EL (cell line): ENCODE measurements around the gene HIPK2.
A peak's percentile ranks its signal among the peaks of the same experiment; 100 is the strongest.
"Not testable (repeated sequence)": the region's sequence is repeated elsewhere in the genome, so short reads cannot be mapped to it uniquely, and the experiment has no call there.

Experiments
- DNase-seq: peaks from one replicate; pipeline ENCODE4 v3.0.0-alpha.2; 2016

Gene HIPK2

GRCh38 chr7:139611556-139611955 lies 166.2 kb downstream of the HIPK2 start:
- DNase-seq = not testable (repeated sequence)

- DNase-seq = no peak
Measured at GRCh38 chr7:139610595-139610994, 167.2 kb downstream of the HIPK2 start.

- no peak for DNase-seq
Measured at GRCh38 chr7:139603896-139604295, 173.9 kb downstream of the HIPK2 start.

- no peak for DNase-seq
Measured at GRCh38 chr7:139603282-139603681, 174.5 kb downstream of the HIPK2 start.

GRCh38 chr7:139602143-139602722 lies 175.6 kb downstream of the HIPK2 start:
- DNase-seq = peak; percentile 33

- DNase-seq = no peak
Measured at GRCh38 chr7:139601176-139601575, 176.6 kb downstream of the HIPK2 start.

GRCh38 chr7:139600306-139600705 lies 177.5 kb downstream of the HIPK2 start:
- DNase-seq = no peak

- DNase-seq = no peak
Measured at GRCh38 chr7:139598642-139599041, 179.2 kb downstream of the HIPK2 start.

- DNase-seq = no peak
Measured at GRCh38 chr7:139597028-139597427, 180.8 kb downstream of the HIPK2 start.

GRCh38 chr7:139596626-139597025 lies 181.2 kb downstream of the HIPK2 start:
- no peak for DNase-seq

GRCh38 chr7:139595806-139596205 lies 182.0 kb downstream of the HIPK2 start:
- no peak for DNase-seq

- DNase-seq = no peak
Measured at GRCh38 chr7:139594911-139595476, 182.8 kb downstream of the HIPK2 start.

- no peak for DNase-seq
Measured at GRCh38 chr7:139594090-139594489, 183.7 kb downstream of the HIPK2 start.

GRCh38 chr7:139592801-139593461 lies 184.9 kb downstream of the HIPK2 start:
- no peak for DNase-seq

- no peak for DNase-seq
Measured at GRCh38 chr7:139591550-139592195, 186.1 kb downstream of the HIPK2 start.

- DNase-seq = no peak
Measured at GRCh38 chr7:139589474-139589873, 188.3 kb downstream of the HIPK2 start.

- DNase-seq = no peak
Measured at GRCh38 chr7:139588632-139589031, 189.2 kb downstream of the HIPK2 start.

- DNase-seq = no peak
Measured at GRCh38 chr7:139587535-139587934, 190.3 kb downstream of the HIPK2 start.

GRCh38 chr7:139586286-139586685 lies 191.5 kb downstream of the HIPK2 start:
- DNase-seq = no peak

- no peak for DNase-seq
Measured at GRCh38 chr7:139585042-139585441, 192.8 kb downstream of the HIPK2 start.

GRCh38 chr7:139583826-139584553 lies 193.8 kb downstream of the HIPK2 start:
- no peak for DNase-seq

- no peak for DNase-seq
Measured at GRCh38 chr7:139582671-139583155, 195.1 kb downstream of the HIPK2 start.

GRCh38 chr7:139582130-139582650 lies 195.6 kb downstream of the HIPK2 start:
- no peak for DNase-seq
